ENCODE measurements around the gene CA10. TPM values are rescaled to one million over a fixed set of nuclear protein-coding genes. Genes with fewer than 3 reads are reported as not detected.

Gene CA10
- total RNA-seq, 1 experiment from 2014 or later = 0.46 TPM

GRCh38 chr17:51601622-51602261, 556.8 kb downstream of the CA10 start:
- DNase-seq = no peak
- Mint-ChIP-seq H3K4me3 (no peak overlapping the region), H3K27me3 (ENCODE audit: low read depth) (peaks cover 20% of the 10 kb centered on the region), H3K36me3 (ENCODE audit: insufficient read depth in 1 of 3, low read depth in 3 of 3) (peaks cover 0 to 4% (median 0%) of the 10 kb centered on the region in 3 experiments; a peak in 2 of 7 replicates), H3K27ac (no peak overlapping the region), H3K9me3 (no peaks in the 10 kb centered on the region), H3K4me1 (peaks cover 23 to 32% of the 10 kb centered on the region in 2 experiments)
- no peaks in the 10 kb centered on the region for H3K79me2 ChIP-seq (ENCODE audit: insufficient read depth, low read length)
- no peak overlapping the region for H2BK12ac ChIP-seq (ENCODE audit: insufficient read length, low read depth, low read length)
- no peak overlapping the region for H2BK15ac ChIP-seq (ENCODE audit: low read depth, low read length)
- no peak overlapping the region for H3K4me2 ChIP-seq (ENCODE audit: insufficient read depth, insufficient read length, low read length)
- H2AK5ac ChIP-seq (ENCODE audit: insufficient read length, low read length) = no peak overlapping the region
- no peak overlapping the region for H3K4ac ChIP-seq (ENCODE audit: low read depth, low read length)
- H3K27ac ChIP-seq (ENCODE audit: insufficient read length, low read depth, low read length) = no peak overlapping the region
- TF ChIP-seq CTCF (conservative IDR thresholded peaks at IDR 0.05) = no peak
- H4K91ac ChIP-seq (ENCODE audit: insufficient read length, low read depth, low read length) = no peak overlapping the region
- H3K18ac ChIP-seq (ENCODE audit: insufficient read length, low read depth, low read length) = no peak overlapping the region
- H3K9me3 ChIP-seq (ENCODE audit: control insufficient read depth, low read depth, low read length) = no peaks in the 10 kb centered on the region
- no CpG with 5 or more reads among the region's 6 CpGs for WGBS (ENCODE audit: extremely low coverage, insufficient read length, low lambda C conversion rate)
- H3K4me1 ChIP-seq (ENCODE audit: insufficient read depth, low read length) = peaks cover 7% of the 10 kb centered on the region; the same call in 1 of the 2 replicates
- no peak overlapping the region for H3T11ph ChIP-seq (ENCODE audit: low read length)
- no peak overlapping the region for H2BK20ac ChIP-seq (ENCODE audit: low read depth, low read length, poor library complexity, severe bottlenecking)
- H4K5ac ChIP-seq (ENCODE audit: insufficient read length, low read depth, low read length) = no peak overlapping the region
- H3K14ac ChIP-seq (ENCODE audit: insufficient read depth, low read length) = no peak overlapping the region
- H3K79me1 ChIP-seq (ENCODE audit: insufficient read depth, low read depth, low read length, poor library complexity, severe bottlenecking) = no peaks in the 10 kb centered on the region
- H3K23ac ChIP-seq (ENCODE audit: insufficient read length, low read depth, low read length) = no peak overlapping the region
- no peak overlapping the region for H3K9ac ChIP-seq (ENCODE audit: extremely low read depth, insufficient read length, low read length)
- H2BK5ac ChIP-seq (ENCODE audit: insufficient read length, low read length) = no peak overlapping the region
- H3K23me2 ChIP-seq (ENCODE audit: insufficient read length, low read depth, low read length, poor library complexity, severe bottlenecking) = peaks cover 2% of the 10 kb centered on the region
- no peak overlapping the region for H2AFZ ChIP-seq (ENCODE audit: low read length)
- H4K8ac ChIP-seq (replicated peaks; ENCODE audit: insufficient read length, low read depth, low read length) = no peak overlapping the region
- no peak overlapping the region for H2BK120ac ChIP-seq (ENCODE audit: low read depth, low read length, poor library complexity, severe bottlenecking)
- no peaks in the 10 kb centered on the region for H4K20me1 ChIP-seq (ENCODE audit: control insufficient read depth, insufficient read depth, insufficient read length)
- no peaks in the 10 kb centered on the region for H3K27me3 ChIP-seq (ENCODE audit: insufficient read depth, low read length)
- no peak overlapping the region for H3K56ac ChIP-seq (ENCODE audit: insufficient read length, low read depth, low read length)

Measured in H9 (cell line).